PC-3 (cell line): ENCODE measurements around the gene IGSF23. TPM values are rescaled to one million over a fixed set of nuclear protein-coding genes. Genes with fewer than 3 reads are reported as not detected.

Source experiments
- ATAC-seq: fragments of 200-7000 bp; cut with Tn5 transposase; 2 replicates; pipeline ENCODE4 v1.9.1; 2020; ENCODE audit warnings: mild to moderate bottlenecking, moderate library complexity
- Bru-seq: library from RNA; stranded (reverse); fragments of 400-500 nt; gene quantifications from one replicate; lab custom pipeline; 2021; lab: Mats Ljungman, UMichigan
- BruChase-seq, 2 experiments: library from RNA; stranded (reverse); fragments of 400-500 nt; gene quantifications; one replicate each; lab custom pipeline; 2021; lab: Mats Ljungman, UMichigan
- BruUV-seq: library from RNA; stranded (reverse); fragments of 400-500 nt; replicated peaks from 2 replicates; lab custom pipeline; 2021; lab: Mats Ljungman, UMichigan
- CTCF ChIA-PET: fragments of 300-600 bp; sonication (Branson Sonifier 250); formaldehyde crosslinking; loops from one replicate; lab custom pipeline; 2022; ENCODE audit warnings: antibody characterized with exemption; lab: Charles Lee
- POLR2A ChIA-PET: fragments of 300-600 bp; sonication (Branson Sonifier 250); formaldehyde crosslinking; loops from one replicate; lab custom pipeline; 2022; ENCODE audit warnings: antibody characterized with exemption; ENCODE audit not compliant: unreplicated experiment; lab: Charles Lee
- DNase-seq: peaks from one replicate; pipeline ENCODE4 v3.0.0-alpha.2; 2015
- H2AFZ ChIP-seq: fragments of 300-600 bp; sonication (generic); 2 replicates; pipeline ENCODE4 v1.6.0; 2016; ENCODE audit warnings: antibody characterized with exemption, low read length
- H3F3A ChIP-seq: fragments of 300-600 bp; sonication (generic); one replicate; pipeline ENCODE4 v1.6.0; 2017; ENCODE audit warnings: antibody characterized with exemption, low read length, control low read depth, mild to moderate bottlenecking; ENCODE audit not compliant: unreplicated experiment
- H3K27ac ChIP-seq: fragments of 300-600 bp; sonication (generic); 2 replicates; pipeline ENCODE4 v1.5.1; 2016; ENCODE audit warnings: mild to moderate bottlenecking, low read length
- H3K27me3 ChIP-seq: fragments of 300-600 bp; sonication (generic); 2 replicates; pipeline ENCODE4 v1.6.1; 2016; ENCODE audit warnings: low read length, mixed read lengths
- H3K36me3 ChIP-seq: fragments of 300-600 bp; sonication (generic); 2 replicates; pipeline ENCODE4 v1.6.1; 2016; ENCODE audit warnings: low read depth, mixed run types, low read length, mixed read lengths
- H3K4me1 ChIP-seq: fragments of 300-600 bp; sonication (generic); 2 replicates; pipeline ENCODE4 v1.5.1; 2016; ENCODE audit warnings: low read length; ENCODE audit not compliant: insufficient read depth
- H3K4me2 ChIP-seq: fragments of 300-600 bp; sonication (generic); 2 replicates; pipeline ENCODE4 v1.6.0; 2016; ENCODE audit warnings: low read length
- H3K4me3 ChIP-seq: fragments of 300-600 bp; sonication (generic); 2 replicates; pipeline ENCODE4 v1.5.1; 2016; ENCODE audit warnings: mild to moderate bottlenecking, low read length, mixed read lengths
- H3K79me2 ChIP-seq: fragments of 300-600 bp; sonication (generic); 2 replicates; pipeline ENCODE4 v1.6.1; 2017; ENCODE audit warnings: low read length, mixed read lengths
- H3K9ac ChIP-seq: fragments of 300-600 bp; sonication (generic); 2 replicates; pipeline ENCODE4 v1.6.0; 2016; ENCODE audit warnings: mild to moderate bottlenecking, low read length
- H3K9me2 ChIP-seq: fragments of 300-600 bp; sonication (generic); replicated peaks from 2 replicates; pipeline ENCODE4 v1.6.1; 2016; ENCODE audit warnings: mixed run types, low read length, mixed read lengths
- H3K9me3 ChIP-seq: fragments of 300-600 bp; sonication (generic); 2 replicates; pipeline ENCODE4 v1.6.1; 2016; ENCODE audit warnings: low read length, mixed read lengths
- H4K20me1 ChIP-seq: fragments of 300-600 bp; sonication (generic); 2 replicates; pipeline ENCODE4 v1.6.1; 2016; ENCODE audit warnings: low read length, mixed read lengths
- EZH2 ChIP-seq: fragments of 300-600 bp; sonication (generic); IDR thresholded peaks from one replicate; pipeline ENCODE4 v1.6.1; 2017; ENCODE audit warnings: antibody characterized with exemption, mild to moderate bottlenecking, low read length; ENCODE audit not compliant: unreplicated experiment
- EZH2phosphoT487 ChIP-seq: fragments of 300-600 bp; sonication (generic); IDR thresholded peaks from 2 replicates; pipeline ENCODE4 v1.6.1; 2018; ENCODE audit warnings: mild to moderate bottlenecking, antibody characterized with exemption, low read length, borderline replicate concordance
- intact Hi-C: fragments of 100-400 bp; cut with micrococcal nuclease; formaldehyde crosslinking; loops from 2 replicates; pipeline ENCODE4 v1.9.0; 2023
- long read RNA-seq: library from polyadenylated mRNA; unstranded; transcript quantifications from one replicate; pipeline ENCODE4 v2.0.0, GENCODE V29; 2021; ENCODE audit not compliant: unreplicated experiment
- total RNA-seq: library from RNA; depleted of rRNA; stranded (reverse); fragments of >200 nt; gene quantifications from 2 replicates; pipeline ENCODE4 v1.2.3, GENCODE V29; 2014; rRNA removed
- TF ChIP-seq, protein P1 (sequence below): fragments of 300-600 bp; sonication (generic); conservative IDR thresholded peaks from 2 replicates; pipeline ENCODE4 v1.5.1; 2017; ENCODE audit warnings: antibody characterized with exemption, low read depth, mild to moderate bottlenecking, low read length

Gene IGSF23, protein sequence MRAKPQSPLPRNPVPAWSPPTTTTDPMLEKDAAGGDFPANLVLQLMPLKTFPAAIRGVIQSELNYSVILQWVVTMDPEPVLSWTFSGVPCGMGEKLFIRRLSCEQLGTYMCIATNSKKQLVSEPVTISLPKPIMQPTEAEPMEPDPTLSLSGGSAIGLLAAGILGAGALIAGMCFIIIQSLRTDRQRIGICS
- total RNA-seq: not detected in 2 replicates
- Bru-seq, nascent RNA: percentile 10 among the genes with signal in this experiment
- BruChase-seq, experiment 1, labeled RNA remaining after a 6-hour chase: percentile 8 among the genes with signal in this experiment
- percentile 5 among the genes with signal in this experiment for BruChase-seq, experiment 2, labeled RNA remaining after a 2-hour chase
- long read RNA-seq, partial matches to known transcripts: 0 of 1 reads
- long read RNA-seq, other reads (novel, unspliced or antisense): 1 of 1 reads

DNA sequence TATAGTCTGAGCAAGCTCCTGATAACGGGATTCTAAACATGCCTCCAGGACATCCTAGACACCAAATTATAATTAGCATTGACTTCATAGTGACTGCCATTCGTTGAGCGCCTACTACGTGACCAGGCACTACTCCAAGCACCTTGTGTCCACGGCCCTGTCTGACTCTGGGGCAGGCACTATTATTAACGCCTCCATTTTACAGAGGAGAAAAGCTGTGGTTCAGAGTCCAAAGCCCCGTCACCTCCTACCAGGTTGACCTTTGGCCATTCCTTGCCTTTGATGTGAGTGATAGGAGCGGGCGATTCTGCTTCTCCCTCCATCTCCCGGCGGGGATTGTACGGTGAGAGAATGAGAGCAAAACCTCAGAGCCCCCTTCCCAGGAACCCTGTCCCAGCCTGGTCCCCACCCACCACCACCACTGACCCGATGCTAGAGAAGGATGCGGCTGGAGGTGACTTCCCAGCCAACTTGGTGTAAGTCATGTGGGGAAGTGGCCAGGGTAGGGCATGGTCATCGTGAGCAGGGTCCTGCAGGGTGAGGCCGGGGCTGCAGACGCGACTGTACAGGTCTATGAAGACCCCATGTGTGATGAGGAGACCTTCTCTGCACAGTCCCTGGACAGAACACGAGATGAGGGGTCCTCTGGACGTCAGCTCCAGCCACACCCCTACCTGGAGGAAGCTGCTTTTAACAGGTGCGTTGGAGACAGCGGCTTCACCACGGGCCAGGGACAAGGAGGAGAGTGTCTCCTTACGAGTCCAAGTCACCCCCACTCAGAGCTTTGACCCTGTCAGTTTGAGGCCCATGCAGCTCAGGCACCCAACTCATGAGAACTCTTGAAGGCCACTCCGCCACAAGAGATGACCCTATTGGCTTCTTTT, at the start of gene IGSF23:
Gene IGSF23, plus strand, starts transcription at position 269 of the 884 bp plus-strand sequence. Its CDS starts 83 bp downstream, at position 352.
- H3K4me1 ChIP-seq: peaks cover 2% of the 10 kb centered on the region
- POLR2A ChIA-PET: no interaction called here
- no peaks in the 10 kb centered on the region for H3K9me3 ChIP-seq
- H3K9me2 ChIP-seq: no peaks in the 10 kb centered on the region
- no peaks in the 10 kb centered on the region for H3F3A ChIP-seq
- H3K4me2 ChIP-seq: no peak within 1 kb of the TSS
- no peaks in the 10 kb centered on the region for H4K20me1 ChIP-seq
- no peak for DNase-seq
- no peaks in the 10 kb centered on the region for H3K79me2 ChIP-seq
- CTCF ChIA-PET: no interaction called here
- BruUV-seq: no TSS peak
- H3K9ac ChIP-seq: no peak within 1 kb of the TSS
- no peaks in the 10 kb centered on the region for H3K36me3 ChIP-seq
- H3K4me3 ChIP-seq: no peak within 1 kb of the TSS
- H2AFZ ChIP-seq: no peak within 1 kb of the TSS
- no peaks in the 10 kb centered on the region for H3K27me3 ChIP-seq
- no peak for TF ChIP-seq EZH2
- TF ChIP-seq EZH2phosphoT487: no peak
- TF ChIP-seq, protein P1, sequence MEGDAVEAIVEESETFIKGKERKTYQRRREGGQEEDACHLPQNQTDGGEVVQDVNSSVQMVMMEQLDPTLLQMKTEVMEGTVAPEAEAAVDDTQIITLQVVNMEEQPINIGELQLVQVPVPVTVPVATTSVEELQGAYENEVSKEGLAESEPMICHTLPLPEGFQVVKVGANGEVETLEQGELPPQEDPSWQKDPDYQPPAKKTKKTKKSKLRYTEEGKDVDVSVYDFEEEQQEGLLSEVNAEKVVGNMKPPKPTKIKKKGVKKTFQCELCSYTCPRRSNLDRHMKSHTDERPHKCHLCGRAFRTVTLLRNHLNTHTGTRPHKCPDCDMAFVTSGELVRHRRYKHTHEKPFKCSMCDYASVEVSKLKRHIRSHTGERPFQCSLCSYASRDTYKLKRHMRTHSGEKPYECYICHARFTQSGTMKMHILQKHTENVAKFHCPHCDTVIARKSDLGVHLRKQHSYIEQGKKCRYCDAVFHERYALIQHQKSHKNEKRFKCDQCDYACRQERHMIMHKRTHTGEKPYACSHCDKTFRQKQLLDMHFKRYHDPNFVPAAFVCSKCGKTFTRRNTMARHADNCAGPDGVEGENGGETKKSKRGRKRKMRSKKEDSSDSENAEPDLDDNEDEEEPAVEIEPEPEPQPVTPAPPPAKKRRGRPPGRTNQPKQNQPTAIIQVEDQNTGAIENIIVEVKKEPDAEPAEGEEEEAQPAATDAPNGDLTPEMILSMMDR: no peak
- intact Hi-C loops: no loop called here
- ATAC-seq: no peak
- H3K27ac ChIP-seq: no peak within 1 kb of the TSS

DNA sequence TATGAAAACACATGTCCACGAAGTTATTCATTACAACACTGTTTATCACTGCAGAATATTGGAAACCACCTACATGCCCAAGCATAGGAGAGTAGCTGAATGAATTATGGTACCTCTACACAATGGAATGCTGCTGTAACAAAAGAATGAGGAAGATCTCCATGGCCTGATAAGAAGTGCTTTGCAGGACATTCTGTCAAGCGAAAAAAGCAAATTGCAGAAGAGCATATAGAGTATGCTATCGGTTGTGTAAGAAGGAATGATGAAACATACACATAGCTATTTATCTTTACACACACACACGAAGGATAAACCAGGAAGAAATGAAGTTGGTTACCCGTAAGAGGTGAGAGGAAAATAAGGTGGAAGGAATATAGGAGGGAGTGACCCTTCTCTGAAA, 46.4 kb upstream of the IGSF23 start:
- no peak for DNase-seq
- no peak overlapping the region for H3K9ac ChIP-seq
- H3K36me3 ChIP-seq: no peaks in the 10 kb centered on the region
- no peak for ATAC-seq
- peaks cover 30% of the 10 kb centered on the region for H3K27me3 ChIP-seq
- no peak overlapping the region for H2AFZ ChIP-seq
- BruUV-seq: no TSS peak
- no peaks in the 10 kb centered on the region for H3K4me1 ChIP-seq
- ChIA-PET CTCF (no interaction called here), POLR2A (no interaction called here)
- H3K9me3 ChIP-seq: no peaks in the 10 kb centered on the region
- H4K20me1 ChIP-seq: no peaks in the 10 kb centered on the region
- H3K27ac ChIP-seq: no peak overlapping the region
- intact Hi-C loops: loop anchor here (10.0 kb wide), 1 partner anchor 52 kb away; no protein-coding TSS in a partner anchor
- H3K4me2 ChIP-seq: no peak overlapping the region
- TF ChIP-seq EZH2phosphoT487 (no peak), EZH2 (no peak)
- TF ChIP-seq, protein P1: no peak
- H3K4me3 ChIP-seq: no peak overlapping the region
- H3F3A ChIP-seq: no peaks in the 10 kb centered on the region
- no peaks in the 10 kb centered on the region for H3K79me2 ChIP-seq
- H3K9me2 ChIP-seq: no peaks in the 10 kb centered on the region
